Fibroblast of lung (primary cell): Measurements from ENCODE around the gene MAPK8IP3.

Experiments used
- EZH2 ChIP-seq: IDR thresholded peaks from 2 replicates; pipeline ENCODE4 v1.5.1; 2012; ENCODE audit warnings: low read length, control low read depth, mild to moderate bottlenecking; ENCODE audit errors: missing control alignments
- TF ChIP-seq, protein P1 (sequence below), 2 donors: IDR thresholded peaks in 1 of 2; conservative IDR thresholded peaks in 1 of 2; 1 replicate in 1 of 2; 2 replicates in 1 of 2; pipeline ENCODE4 v1.5.1; 2011 to 2012; ENCODE audit warnings: low read length in 2 of 2, control low read depth in 1 of 2, inconsistent platforms in 1 of 2, low read depth in 1 of 2, mild to moderate bottlenecking in 1 of 2

DNA sequence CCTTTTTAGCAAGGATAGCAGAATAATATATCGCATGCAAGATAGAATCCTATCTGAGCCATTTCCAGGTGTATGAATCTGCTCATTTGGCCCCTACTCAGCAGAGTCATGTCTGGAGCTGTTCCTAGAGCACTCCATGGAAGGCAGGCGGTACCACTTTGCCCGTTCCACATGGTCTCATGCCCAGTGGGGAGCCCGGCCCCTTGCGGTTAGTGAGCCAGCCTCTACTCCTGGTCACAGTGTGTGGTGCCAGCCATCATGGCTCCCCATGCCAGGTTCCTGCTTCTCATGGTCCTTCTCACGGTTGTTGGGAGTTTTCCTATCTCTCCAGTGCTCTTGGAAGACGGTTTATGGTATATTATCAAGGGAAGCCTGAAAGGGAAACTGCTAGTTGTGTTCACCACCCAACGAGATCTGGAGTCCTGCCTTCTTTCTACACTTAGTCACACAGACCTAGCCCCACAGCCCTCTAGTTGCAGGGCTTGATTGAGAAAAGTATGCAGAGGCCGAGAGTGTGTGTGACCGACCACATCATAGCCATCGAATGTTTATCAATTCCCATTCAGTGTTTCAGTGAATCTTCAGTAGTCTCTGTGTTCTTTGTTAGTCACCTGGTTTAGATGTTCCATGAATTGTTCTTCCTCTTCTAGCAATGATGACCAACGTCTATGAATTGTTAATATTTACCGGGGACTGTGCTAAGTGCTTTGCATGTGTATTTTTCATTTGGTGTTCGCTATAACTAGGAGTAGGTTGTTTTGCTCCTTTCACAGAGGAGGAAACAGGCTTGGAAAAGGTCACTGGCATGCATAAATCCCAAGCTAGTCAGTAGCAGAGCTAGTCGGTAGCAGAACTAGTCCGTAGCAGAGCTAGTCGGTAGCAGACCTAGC lies 18.3 kb upstream of the MAPK8IP3 start:
- TF ChIP-seq, protein P1, sequence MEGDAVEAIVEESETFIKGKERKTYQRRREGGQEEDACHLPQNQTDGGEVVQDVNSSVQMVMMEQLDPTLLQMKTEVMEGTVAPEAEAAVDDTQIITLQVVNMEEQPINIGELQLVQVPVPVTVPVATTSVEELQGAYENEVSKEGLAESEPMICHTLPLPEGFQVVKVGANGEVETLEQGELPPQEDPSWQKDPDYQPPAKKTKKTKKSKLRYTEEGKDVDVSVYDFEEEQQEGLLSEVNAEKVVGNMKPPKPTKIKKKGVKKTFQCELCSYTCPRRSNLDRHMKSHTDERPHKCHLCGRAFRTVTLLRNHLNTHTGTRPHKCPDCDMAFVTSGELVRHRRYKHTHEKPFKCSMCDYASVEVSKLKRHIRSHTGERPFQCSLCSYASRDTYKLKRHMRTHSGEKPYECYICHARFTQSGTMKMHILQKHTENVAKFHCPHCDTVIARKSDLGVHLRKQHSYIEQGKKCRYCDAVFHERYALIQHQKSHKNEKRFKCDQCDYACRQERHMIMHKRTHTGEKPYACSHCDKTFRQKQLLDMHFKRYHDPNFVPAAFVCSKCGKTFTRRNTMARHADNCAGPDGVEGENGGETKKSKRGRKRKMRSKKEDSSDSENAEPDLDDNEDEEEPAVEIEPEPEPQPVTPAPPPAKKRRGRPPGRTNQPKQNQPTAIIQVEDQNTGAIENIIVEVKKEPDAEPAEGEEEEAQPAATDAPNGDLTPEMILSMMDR (conservative IDR thresholded peaks at IDR 0.05 in 1 of 2, IDR thresholded peaks at IDR 0.05 in 1 of 2; ENCODE audit: low read depth in 1 of 2, low read length in 2 of 2), result no peak
- TF ChIP-seq EZH2, result no peak
